OCI-LY7 (cell line): ENCODE results near the gene ADGRD1. TPM values are rescaled to one million over a fixed set of nuclear protein-coding genes. Genes with fewer than 3 reads are reported as not detected.

Experiments used
- BruUV-seq: library from RNA; stranded (reverse); fragments of 400-500 nt; replicated peaks from 2 replicates; lab custom pipeline; 2021; lab: Mats Ljungman, UMichigan
- CTCF ChIA-PET: fragments of 300-600 bp; sonication (Branson Sonifier 250); formaldehyde crosslinking; loops from one replicate; lab custom pipeline; 2022; ENCODE audit warnings: antibody characterized with exemption; ENCODE audit not compliant: unreplicated experiment; lab: Charles Lee
- POLR2A ChIA-PET: fragments of 300-600 bp; sonication (Branson Sonifier 250); formaldehyde crosslinking; loops from one replicate; lab custom pipeline; 2022; ENCODE audit warnings: antibody characterized with exemption; lab: Charles Lee
- DNase-seq: peaks from one replicate; pipeline ENCODE4 v3.0.0-alpha.2; 2015; ENCODE audit warnings: low spot score
- H2AFZ ChIP-seq: fragments of 200-600 bp; sonication (generic), shearing (Covaris generic); 2 replicates; pipeline ENCODE4 v1.6.1; 2014; ENCODE audit warnings: mild to moderate bottlenecking, antibody characterized with exemption, low read length, moderate library complexity
- H3K27ac ChIP-seq: fragments of 200-600 bp; sonication (generic); 2 replicates; pipeline ENCODE4 v1.5.1; 2014; ENCODE audit warnings: mixed run types, low read depth, mild to moderate bottlenecking, moderate library complexity, low read length, inconsistent platforms; ENCODE audit not compliant: poor library complexity, severe bottlenecking
- H3K36me3 ChIP-seq: fragments of 200-600 bp; sonication (generic); 2 replicates; pipeline ENCODE4 v1.6.1; 2014; ENCODE audit warnings: mild to moderate bottlenecking, antibody characterized with exemption, low read length, moderate library complexity, mixed read lengths; ENCODE audit not compliant: insufficient read depth
- H3K4me1 ChIP-seq: fragments of 200-600 bp; sonication (generic); 2 replicates; pipeline ENCODE4 v1.5.1; 2014; ENCODE audit warnings: mild to moderate bottlenecking, low read length; ENCODE audit not compliant: insufficient read depth, poor library complexity, severe bottlenecking
- H3K4me2 ChIP-seq: fragments of 200-600 bp; sonication (generic); 2 replicates; pipeline ENCODE4 v1.6.1; 2014; ENCODE audit warnings: mild to moderate bottlenecking, low read length
- H3K4me3 ChIP-seq: fragments of 200-600 bp; sonication (generic); 2 replicates; pipeline ENCODE4 v1.5.1; 2014; ENCODE audit warnings: mild to moderate bottlenecking, low read depth, low read length; ENCODE audit not compliant: poor library complexity, severe bottlenecking
- H3K79me2 ChIP-seq: fragments of 200-600 bp; sonication (generic); 2 replicates; pipeline ENCODE4 v1.6.1; 2016; ENCODE audit warnings: low read depth, mild to moderate bottlenecking, low read length, moderate library complexity, mixed read lengths; ENCODE audit not compliant: insufficient read depth
- H3K9me2 ChIP-seq: fragments of 200-600 bp; sonication (generic); 2 replicates; pipeline ENCODE4 v1.6.1; 2016; ENCODE audit warnings: mild to moderate bottlenecking, low read length, mixed read lengths; ENCODE audit not compliant: insufficient read depth
- H3K9me3 ChIP-seq: fragments of 200-600 bp; sonication (generic); 2 replicates; pipeline ENCODE4 v1.6.1; 2014; ENCODE audit warnings: mild to moderate bottlenecking, mixed run types, low read length, mixed read lengths
- H4K20me1 ChIP-seq: fragments of 200-600 bp; sonication (generic); 2 replicates; pipeline ENCODE4 v1.6.1; 2014; ENCODE audit warnings: mild to moderate bottlenecking, antibody characterized with exemption, low read length, moderate library complexity, mixed read lengths; ENCODE audit not compliant: insufficient read depth
- CTCF ChIP-seq: fragments of 200-600 bp; sonication (generic); conservative IDR thresholded peaks from 2 replicates; pipeline ENCODE4 v1.5.1; 2014; ENCODE audit warnings: mild to moderate bottlenecking, antibody characterized with exemption, low read length, moderate library complexity, mixed read lengths
- EZH2phosphoT487 ChIP-seq: fragments of 200-600 bp; sonication (generic); IDR thresholded peaks from 2 replicates; pipeline ENCODE4 v1.6.1; 2018; ENCODE audit warnings: low read depth, borderline replicate concordance, mild to moderate bottlenecking, mixed run types, antibody characterized with exemption, low read length, moderate library complexity, mixed read lengths
- intact Hi-C: fragments of 100-400 bp; cut with micrococcal nuclease; formaldehyde crosslinking; loops from one replicate; pipeline ENCODE4 v1.10.0; 2022; ENCODE audit not compliant: unreplicated experiment
- total RNA-seq, 2 experiments: library from RNA; depleted of rRNA in 1 of 2; stranded (reverse); fragments of >200 nt in 1 of 2; shearing (Covaris generic) in 1 of 2; gene quantifications; 2 replicates each; pipeline ENCODE4 v1.2.3, GENCODE V29; 2014 to 2022

The ADGRD1 gene
- total RNA-seq, 2 experiments from 2014 or later: 1.0 to 1.7 TPM

GRCh38 chr12:130984183-130985058 lies 30.7 kb downstream of the ADGRD1 start:
- no peaks in the 10 kb centered on the region for H3K9me3 ChIP-seq
- CTCF ChIA-PET: no interaction called here

GRCh38 chr12:130987151-130987931 lies 33.6 kb downstream of the ADGRD1 start:
- no peak overlapping the region for H2AFZ ChIP-seq
- H3K9me2 ChIP-seq: no peaks in the 10 kb centered on the region
- CTCF ChIA-PET: no interaction called here
- intact Hi-C loops: no loop called here
- H4K20me1 ChIP-seq: no peaks in the 10 kb centered on the region
- H3K4me3 ChIP-seq: no peak overlapping the region
- H3K79me2 ChIP-seq: no peaks in the 10 kb centered on the region
- POLR2A ChIA-PET: interaction anchor here (1.4 kb wide), 1 partner anchor 18 kb away, joined by 3 read pairs; no protein-coding TSS in a partner anchor
- no TSS peak for BruUV-seq
- H3K36me3 ChIP-seq: no peaks in the 10 kb centered on the region
- no peak overlapping the region for H3K4me2 ChIP-seq
- DNase-seq: no peak
- TF ChIP-seq EZH2phosphoT487 (no peak), CTCF (no peak)
- H3K27ac ChIP-seq: no peak overlapping the region
- H3K9me3 ChIP-seq: no peaks in the 10 kb centered on the region
- H3K4me1 ChIP-seq: peaks cover 28% of the 10 kb centered on the region

More at GRCh38 chr12:130984183-130985058, 30.7 kb downstream of the ADGRD1 start:
- Histone ChIP-seq H2AFZ (no peak overlapping the region), H3K4me3 (no peak overlapping the region), H4K20me1 (no peaks in the 10 kb centered on the region), H3K36me3 (no peaks in the 10 kb centered on the region), H3K79me2 (no peaks in the 10 kb centered on the region), H3K9me2 (no peaks in the 10 kb centered on the region), H3K27ac (no peak overlapping the region), H3K4me2 (no peak overlapping the region), H3K4me1 (peaks cover 42% of the 10 kb centered on the region)
- no TSS peak for BruUV-seq
- DNase-seq: no peak
- POLR2A ChIA-PET: interaction anchor here (0.7 kb wide), 1 partner anchor 18 kb away, joined by 4 read pairs; no protein-coding TSS in a partner anchor
- intact Hi-C loops: no loop called here
- TF ChIP-seq CTCF (no peak), EZH2phosphoT487 (no peak)
